SH-SY5Y (cell line): ENCODE measurements around the gene PRAMEF26.
"Not testable (repeated sequence)": the region's sequence is repeated elsewhere in the genome, so short reads cannot be mapped to it uniquely, and the experiment has no call there.

ENCODE experiments used
- GATA2 ChIP-seq: IDR thresholded peaks from 2 replicates; pipeline ENCODE4 v1.6.1; 2011; ENCODE audit warnings: mild to moderate bottlenecking, low read depth, low read length
- GATA3 ChIP-seq: IDR thresholded peaks from 2 replicates; pipeline ENCODE4 v1.6.1; 2011; ENCODE audit warnings: low read depth, mild to moderate bottlenecking, low read length, moderate library complexity

DNA sequence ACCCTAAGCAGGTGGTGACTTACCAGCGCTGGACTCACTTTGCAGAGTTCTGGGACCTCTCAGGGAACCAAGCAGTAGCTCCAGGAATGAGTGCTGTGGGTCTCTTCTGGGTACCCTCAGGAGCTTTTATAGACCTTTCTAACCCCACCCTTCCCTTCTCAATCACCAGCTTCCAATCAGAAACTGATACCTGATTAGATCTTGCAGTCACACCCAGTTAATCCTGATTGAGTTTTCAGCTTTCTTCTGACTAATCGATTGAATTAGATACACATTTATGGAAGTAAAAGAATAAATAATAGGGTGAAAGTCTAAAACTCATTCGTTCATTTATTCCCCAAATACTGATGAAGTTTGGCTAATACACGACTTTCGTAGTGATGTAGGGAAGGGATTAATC is 45.5 kb upstream of the PRAMEF26 start, which contains the start of gene PRAMEF13:
- TF ChIP-seq GATA3, GATA2: not testable (repeated sequence)
